Measurements from ENCODE around the gene DNAJC5G. TPM values are rescaled to one million over a fixed set of nuclear protein-coding genes. Genes with fewer than 3 reads are reported as not detected.

The DNAJC5G gene
- total RNA-seq, 4 donors from 2014 or later: not detected

- DNase-seq (ENCODE audit: low spot score in 2 of 2): no peak
Measured at GRCh38 chr2:27255187-27255586, 20.0 kb upstream of the DNAJC5G start.

GRCh38 chr2:27255660-27256059 lies 19.6 kb upstream of the DNAJC5G start:
- TF ChIP-seq CTCF (IDR thresholded peaks at IDR 0.05): no peak
- TF ChIP-seq POLR2A (IDR thresholded peaks at IDR 0.05): no peak
- TF ChIP-seq POLR2AphosphoS5 (IDR thresholded peaks at IDR 0.05): no peak
- no peak for TF ChIP-seq EP300 (IDR thresholded peaks at IDR 0.05)
- no peaks in the 10 kb centered on the region for H3K36me3 ChIP-seq
- peaks cover 73% of the 10 kb centered on the region for H3K27me3 ChIP-seq
- no peak for DNase-seq (ENCODE audit: low spot score in 2 of 2)
- WGBS: 21% methylated on average over 1 of the region's 1 CpG
- no peak overlapping the region for H3K27ac ChIP-seq
- no peak overlapping the region for H3K4me3 ChIP-seq
- H3K4me1 ChIP-seq: no peaks in the 10 kb centered on the region
- H3K9me3 ChIP-seq: no peaks in the 10 kb centered on the region

More at GRCh38 chr2:27255187-27255586, 20.0 kb upstream of the DNAJC5G start:
- no peaks in the 10 kb centered on the region for H3K36me3 ChIP-seq
- H3K4me3 ChIP-seq: no peak overlapping the region
- 47% methylated on average over 13 of the region's 13 CpGs for WGBS
- TF ChIP-seq POLR2A (IDR thresholded peaks at IDR 0.05) (no peak), CTCF (IDR thresholded peaks at IDR 0.05) (no peak), POLR2AphosphoS5 (IDR thresholded peaks at IDR 0.05) (no peak), EP300 (IDR thresholded peaks at IDR 0.05) (no peak)
- H3K9me3 ChIP-seq: no peaks in the 10 kb centered on the region
- H3K27ac ChIP-seq: no peak overlapping the region
- H3K4me1 ChIP-seq: no peaks in the 10 kb centered on the region
- H3K27me3 ChIP-seq: peaks cover 73% of the 10 kb centered on the region

GRCh38 chr2:27256855-27257454 lies 18.3 kb upstream of the DNAJC5G start:
- H3K9me3 ChIP-seq: no peaks in the 10 kb centered on the region
- H3K27me3 ChIP-seq: peaks cover 73% of the 10 kb centered on the region
- H3K4me1 ChIP-seq: peaks cover 4% of the 10 kb centered on the region
- TF ChIP-seq CTCF (IDR thresholded peaks at IDR 0.05): no peak
- H3K4me3 ChIP-seq: no peak overlapping the region
- no peaks in the 10 kb centered on the region for H3K36me3 ChIP-seq
- no peak overlapping the region for H3K27ac ChIP-seq
- WGBS: 75% methylated on average over 6 of the region's 7 CpGs
- DNase-seq (ENCODE audit: low spot score in 2 of 2): no peak

GRCh38 chr2:27258051-27258450 lies 17.2 kb upstream of the DNAJC5G start:
- H3K9me3 ChIP-seq: no peaks in the 10 kb centered on the region

GRCh38 chr2:27261241-27261925 lies 13.8 kb upstream of the DNAJC5G start:
- TF ChIP-seq CTCF (IDR thresholded peaks at IDR 0.05) (no peak), POLR2A (IDR thresholded peaks at IDR 0.05) (no peak), EP300 (IDR thresholded peaks at IDR 0.05) (no peak), POLR2AphosphoS5 (IDR thresholded peaks at IDR 0.05) (no peak)
- peaks cover 98% of the 10 kb centered on the region for H3K27me3 ChIP-seq
- peaks cover 38% of the 10 kb centered on the region for H3K4me1 ChIP-seq
- peak overlapping the region; percentile 52 for H3K4me3 ChIP-seq
- no peaks in the 10 kb centered on the region for H3K9me3 ChIP-seq
- no peak overlapping the region for H3K27ac ChIP-seq
- 52% methylated on average over 11 of the region's 11 CpGs for WGBS
- no peaks in the 10 kb centered on the region for H3K36me3 ChIP-seq
- no peak for DNase-seq (ENCODE audit: low spot score in 2 of 2)

More at GRCh38 chr2:27258051-27258450, 17.2 kb upstream of the DNAJC5G start:
- Histone ChIP-seq H3K27me3 (peaks cover 81% of the 10 kb centered on the region), H3K4me3 (no peak overlapping the region), H3K27ac (no peak overlapping the region), H3K4me1 (peaks cover 15% of the 10 kb centered on the region), H3K36me3 (no peaks in the 10 kb centered on the region)
- DNase-seq (ENCODE audit: low spot score in 2 of 2): no peak
- TF ChIP-seq EP300 (IDR thresholded peaks at IDR 0.05) (no peak), POLR2AphosphoS5 (IDR thresholded peaks at IDR 0.05) (no peak)
- WGBS: 86% methylated on average over 6 of the region's 8 CpGs
